ENCODE data around the gene THBS4.

Gene THBS4

DNA sequence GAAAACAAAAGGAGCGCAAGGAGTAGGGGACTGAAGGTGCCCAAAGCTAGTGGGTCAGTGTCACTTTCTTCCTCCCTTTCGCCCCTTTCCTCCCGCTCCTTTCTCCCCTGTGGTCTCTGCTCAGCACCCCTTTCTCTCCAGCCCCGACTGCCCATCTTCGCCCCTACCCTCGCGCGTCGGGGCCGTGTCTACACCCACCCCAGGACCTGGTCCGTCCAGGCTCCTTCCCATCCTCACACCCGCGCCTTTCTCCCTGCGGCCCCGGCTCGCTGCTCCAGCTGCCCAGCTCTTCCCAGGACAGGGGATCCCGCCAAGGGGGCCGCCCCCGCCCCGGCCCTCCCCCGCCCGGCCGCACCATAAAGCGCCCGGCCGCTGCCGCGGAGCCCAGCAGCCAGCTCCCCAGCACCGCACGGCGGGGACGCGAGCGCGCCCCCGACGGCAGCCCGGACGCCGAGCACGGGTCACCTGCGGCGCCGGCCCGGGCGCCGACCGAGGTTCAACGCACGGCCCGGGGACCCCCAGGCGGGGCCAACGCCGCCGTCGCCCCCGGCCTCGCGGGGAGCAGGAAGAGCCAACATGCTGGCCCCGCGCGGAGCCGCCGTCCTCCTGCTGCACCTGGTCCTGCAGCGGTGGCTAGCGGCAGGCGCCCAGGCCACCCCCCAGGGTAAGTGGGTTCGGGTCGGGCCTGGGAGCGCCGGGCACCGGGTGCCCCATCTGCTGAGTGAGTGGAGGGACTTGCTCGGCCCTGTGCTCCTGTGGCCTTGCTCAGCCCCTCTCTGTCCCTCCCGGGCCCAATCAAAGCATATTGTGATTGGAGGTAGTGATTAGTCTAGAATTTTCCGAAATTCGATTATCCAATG is at the start of gene THBS4:
TSS of gene THBS4 (plus strand) at position 387 of the 860 bp plus-strand sequence. CDS start at position 577, 190 bp downstream.
- DNase-seq = no peak

DNA sequence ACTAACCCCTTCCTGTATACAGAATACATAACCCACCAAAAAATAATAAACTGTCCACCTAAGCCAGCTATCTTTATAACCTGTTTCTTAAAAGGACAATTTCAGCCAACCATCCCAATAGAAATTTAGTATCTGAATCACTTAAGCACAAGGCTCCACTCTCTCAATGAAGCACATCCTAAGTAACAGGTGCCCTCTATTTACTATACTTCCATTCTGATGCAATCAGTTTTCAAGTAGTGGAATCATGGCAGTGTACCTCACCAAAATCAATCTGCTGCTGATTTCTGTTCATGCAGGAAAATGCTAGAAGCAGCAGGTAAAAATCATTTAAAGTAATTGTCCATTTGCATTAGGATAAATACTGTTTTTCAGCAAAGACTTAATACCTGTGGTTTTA is 48.9 kb upstream of the THBS4 start:
- DNase-seq = no peak

DNA sequence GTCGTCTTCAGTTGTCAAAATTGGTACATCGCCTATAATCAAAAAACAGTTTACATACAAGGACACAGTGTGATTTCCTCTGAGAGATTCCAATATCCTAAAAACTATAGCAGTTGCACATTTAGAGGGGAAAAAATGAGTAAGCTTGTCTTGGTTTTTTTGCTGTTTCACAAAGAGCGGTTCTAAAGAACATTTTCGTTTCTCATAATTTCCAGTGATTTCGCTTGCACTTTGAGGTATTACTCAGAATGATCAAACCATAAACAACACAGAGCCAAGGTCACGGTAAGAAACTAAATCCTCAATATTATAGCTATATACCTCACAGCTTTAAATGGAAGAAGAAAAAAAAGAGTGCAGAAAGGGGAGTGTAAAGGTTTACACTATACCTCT is 44.9 kb upstream of the THBS4 start:
- DNase-seq = no peak

DNA sequence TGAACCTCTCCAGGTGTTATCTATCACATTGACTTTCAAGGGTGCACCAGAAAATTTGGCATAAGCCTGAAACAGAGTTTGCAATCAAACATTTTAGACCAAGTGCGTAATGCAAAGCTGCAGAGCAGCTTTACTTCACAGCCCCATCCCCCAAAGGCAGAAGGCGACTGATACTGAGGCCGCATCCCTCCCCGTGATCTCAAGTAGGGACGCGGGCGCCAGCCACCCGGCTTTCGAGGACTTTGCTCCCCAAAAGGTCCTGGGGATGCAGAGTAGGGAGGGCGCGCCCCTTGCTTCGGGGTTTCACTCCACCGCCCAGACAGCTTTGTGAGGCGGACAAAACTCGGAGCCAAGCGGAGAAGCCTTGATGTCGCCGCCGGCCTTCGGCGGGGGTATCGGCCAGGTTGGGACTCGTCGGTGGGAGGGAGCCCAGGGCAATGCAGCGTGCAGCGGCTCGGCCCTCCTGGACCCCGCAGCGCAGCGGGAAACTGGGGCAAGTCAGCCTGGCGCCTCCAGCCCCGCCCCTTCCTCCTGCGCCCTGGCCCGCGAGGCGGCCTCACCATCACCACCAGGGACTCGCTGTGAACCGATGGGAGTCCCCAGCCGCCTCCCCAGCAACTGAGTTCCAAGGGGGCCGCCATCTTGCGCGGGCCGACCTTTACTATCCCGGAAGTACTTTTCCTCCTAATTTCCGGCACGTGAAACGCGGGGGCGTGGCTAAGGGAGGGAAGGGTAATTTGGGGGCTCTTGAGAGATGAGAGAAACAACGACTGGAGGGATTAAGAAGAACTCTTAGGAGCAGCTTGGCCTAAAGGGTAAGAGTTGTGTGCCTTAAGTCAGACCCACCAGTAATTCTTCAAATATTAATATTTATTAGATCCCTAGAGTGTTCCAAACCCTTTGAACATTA is 44.3 kb upstream of the THBS4 start, which contains the start of gene MTX3:
TSS of gene MTX3 (minus strand) at position 665 of the 910 bp plus-strand sequence. CDS start at position 641, 24 bp downstream.
- peak; percentile 92 for DNase-seq

DNA sequence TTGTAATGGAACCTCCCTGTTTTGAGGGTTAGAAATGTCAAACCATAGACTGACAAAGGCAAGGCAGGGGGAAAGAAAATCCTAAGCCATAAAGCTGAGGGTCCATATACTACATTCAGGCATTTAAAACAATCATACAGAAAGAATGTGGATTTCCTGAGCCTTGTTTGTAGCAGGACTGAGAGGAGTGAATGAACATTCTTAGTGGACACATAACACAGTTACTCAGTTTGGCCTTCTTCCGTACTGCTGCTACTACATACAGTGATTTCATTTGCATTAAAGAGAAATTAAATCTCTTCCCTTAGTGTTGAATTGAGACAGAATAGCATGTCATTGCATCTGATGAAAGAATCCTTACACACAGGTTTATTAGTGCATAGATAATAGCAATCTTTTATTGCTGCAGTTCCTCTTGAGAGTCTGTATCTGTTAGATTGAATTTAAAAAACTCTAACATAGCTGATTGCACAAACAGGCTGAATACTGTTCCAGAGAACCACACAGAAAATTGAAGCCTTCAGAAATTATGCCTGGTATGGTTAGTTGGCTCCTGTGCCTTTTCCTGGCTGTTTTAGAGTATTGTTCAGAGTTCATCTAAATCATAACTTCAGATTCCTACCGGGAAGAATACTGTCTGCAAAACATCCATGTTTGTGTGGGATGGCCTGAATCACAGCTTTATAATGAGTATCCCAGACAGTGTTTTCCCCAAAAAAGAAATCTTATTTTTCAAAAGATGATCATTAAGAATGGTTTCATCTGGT is 42.1 kb upstream of the THBS4 start:
- no peak for DNase-seq

DNA sequence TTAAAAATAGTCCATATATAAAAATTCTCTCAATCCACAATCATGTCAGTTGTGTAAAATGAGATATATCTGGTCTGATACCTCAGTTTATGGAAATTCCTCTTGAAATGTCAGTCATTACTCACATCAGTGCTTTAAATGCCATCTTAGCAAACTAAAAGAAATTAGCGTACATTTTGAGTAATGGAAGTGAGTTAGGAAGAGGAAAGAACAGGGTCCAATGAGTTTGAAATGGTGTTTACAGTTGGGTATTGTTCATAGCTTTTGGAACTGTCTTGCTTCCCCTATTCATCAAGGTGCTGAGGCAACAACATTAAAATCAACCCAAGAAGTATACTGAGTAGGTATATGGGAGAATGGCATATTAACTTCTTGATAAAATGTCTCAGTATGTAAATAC is 35.4 kb upstream of the THBS4 start:
- DNase-seq = no peak

DNA sequence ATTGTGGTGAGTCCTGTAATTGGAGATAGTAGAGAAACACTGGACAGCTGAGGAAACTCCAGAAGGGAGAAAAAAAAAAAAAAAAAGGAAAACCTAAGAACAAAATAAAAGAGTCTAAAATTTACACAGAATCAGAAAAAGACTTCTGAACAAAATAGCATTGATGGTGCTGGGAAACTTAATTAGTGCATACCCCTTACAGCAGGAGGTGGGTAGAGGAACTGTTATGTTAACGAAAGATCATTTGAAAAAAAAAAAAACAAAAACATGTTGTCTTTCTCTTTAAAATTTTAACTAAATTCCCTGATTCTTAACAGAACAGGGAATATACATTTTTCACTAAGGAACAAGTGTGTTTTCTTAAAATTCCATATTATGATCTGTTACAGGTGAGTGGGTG is 32.5 kb upstream of the THBS4 start:
- DNase-seq = no peak

DNA sequence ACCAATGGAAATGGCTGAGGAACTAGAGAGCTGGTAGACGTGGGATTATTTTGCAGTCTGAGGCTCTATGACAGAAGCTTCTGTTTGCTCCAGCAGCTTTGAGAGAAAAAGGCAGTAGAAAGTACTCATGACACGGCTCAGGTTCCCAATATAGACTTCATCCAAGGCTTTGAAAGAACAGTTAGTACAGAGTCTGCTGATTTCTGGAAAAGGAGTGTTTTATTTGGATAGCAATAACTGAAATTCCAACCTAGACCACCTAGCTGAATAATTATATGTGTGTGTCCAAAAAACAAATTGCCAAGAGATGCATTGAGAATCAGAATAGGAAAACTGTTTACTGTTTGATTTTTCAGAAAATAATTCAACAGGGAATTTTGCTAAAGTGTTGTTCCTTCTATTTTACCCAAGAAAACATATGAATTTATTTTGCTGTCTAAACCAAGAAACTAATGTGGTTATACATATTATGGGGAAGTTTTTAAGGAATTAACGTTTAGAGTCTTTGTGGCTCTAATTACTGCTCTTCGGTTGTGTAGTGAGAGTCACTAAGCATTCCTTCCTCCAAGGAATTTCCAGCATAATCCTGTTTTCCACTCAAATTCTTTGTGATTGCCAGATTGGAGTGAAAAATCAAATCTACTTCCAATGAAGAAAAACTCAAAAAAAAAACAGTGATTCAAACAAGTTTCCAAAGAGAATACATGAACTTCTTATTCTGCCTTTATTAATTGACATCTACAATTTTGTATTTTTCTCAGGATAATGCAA is 26.0 kb upstream of the THBS4 start:
- DNase-seq = no peak

DNA sequence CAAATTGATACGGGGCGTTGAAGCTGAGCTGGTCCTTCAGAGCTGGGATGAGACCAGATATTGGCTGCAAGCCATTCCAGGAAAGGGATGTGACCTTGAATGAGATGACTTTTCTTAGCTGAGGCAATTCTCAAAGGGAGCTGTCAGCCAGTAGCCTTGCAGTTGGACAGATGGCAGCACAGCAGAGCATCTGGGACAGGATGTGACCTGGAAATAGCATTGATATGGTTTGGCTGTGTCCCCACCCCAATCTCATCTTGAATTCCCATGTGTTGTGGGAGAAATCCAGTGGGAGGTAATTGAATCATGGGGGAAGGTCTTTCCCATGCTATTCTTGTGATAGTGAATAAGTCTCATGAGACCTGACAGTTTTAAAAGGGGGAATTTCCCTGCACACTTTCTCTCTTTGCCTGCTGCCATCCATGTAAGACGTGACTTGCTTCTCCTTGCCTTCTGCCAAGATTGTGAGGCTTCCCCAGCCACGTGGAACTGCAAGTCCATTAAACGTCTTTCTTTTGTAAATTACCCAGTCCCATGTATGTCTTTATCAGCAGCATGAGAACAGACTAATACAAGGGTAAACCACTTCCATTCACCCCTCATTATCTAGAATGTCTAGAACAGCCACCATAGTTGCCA is 24.3 kb upstream of the THBS4 start:
- DNase-seq = no peak

DNA sequence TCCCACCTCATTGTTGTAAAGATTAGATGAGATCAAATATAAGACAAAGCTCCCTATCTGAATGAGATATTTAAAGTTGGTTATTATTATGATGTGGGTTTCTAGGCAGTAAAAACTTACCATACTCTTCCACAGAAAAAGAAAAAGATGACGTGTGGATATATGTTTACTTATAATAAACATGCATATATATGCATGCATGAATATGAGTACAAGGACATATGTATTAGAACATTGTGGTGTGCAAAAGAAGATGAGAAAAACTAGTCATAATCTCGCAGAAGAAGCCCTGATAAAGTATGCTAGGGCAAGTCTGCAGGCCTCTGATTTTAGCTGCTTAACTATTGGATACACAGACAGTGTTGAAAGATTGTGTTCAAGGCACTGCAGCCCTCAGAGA is 10.1 kb upstream of the THBS4 start:
- DNase-seq = no peak

DNA sequence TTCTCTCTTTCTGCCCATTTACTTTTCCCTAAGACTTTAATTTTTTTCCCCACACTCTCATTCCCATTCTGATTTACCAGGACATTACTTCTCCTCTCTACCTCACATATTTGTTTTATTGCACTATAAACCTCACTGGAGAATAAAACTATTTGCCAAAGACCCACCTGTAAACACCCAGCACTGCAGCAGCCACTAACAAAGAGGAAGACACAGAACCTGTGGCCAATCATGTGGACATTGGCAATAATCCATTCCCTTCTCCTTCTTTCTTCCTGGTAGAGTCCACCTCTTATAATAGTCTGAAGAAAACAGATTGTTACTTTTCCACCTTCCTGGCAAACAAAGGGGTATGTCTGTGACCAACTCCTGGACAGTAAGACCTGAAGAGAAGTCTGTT is 8.3 kb upstream of the THBS4 start:
- no peak for DNase-seq

DNA sequence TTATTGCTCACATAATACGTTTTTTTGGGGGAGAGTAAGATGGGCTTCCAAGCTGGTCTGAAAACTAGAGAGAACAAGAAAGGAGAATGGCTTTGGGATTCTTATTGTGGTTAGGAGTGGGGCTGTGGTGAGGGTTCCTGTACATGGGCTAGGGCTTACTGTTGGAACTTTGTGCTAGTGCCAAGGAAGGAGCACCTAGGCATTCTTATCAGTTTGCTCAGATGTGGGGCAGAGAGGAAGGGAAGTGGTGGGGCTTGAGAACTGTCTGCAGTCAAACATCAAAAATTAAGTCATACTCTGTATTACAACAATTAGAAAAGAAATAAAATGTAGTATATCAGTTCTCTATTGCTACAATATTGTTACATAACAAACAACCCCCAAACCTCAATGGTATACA is 4.0 kb upstream of the THBS4 start:
- DNase-seq = no peak

DNA sequence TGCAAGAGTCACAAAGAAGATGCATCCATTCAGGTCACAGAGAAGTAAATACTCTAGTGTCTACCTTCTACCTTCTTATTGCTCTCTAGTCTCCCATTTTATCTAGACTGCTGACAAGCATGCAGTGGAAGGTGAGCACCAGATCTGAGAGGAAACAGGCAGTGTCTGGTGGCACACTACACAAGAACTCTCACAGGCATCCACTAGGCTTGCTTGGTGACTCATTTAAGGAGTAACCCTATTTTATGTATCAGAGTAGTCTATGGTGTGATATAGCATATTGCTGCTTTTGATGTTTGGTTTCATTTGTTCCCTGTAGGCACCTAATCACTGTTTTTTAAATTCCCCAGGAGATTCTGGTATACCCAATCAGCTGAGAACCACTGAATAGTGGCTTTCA is 1.6 kb upstream of the THBS4 start:
- DNase-seq = no peak

DNA sequence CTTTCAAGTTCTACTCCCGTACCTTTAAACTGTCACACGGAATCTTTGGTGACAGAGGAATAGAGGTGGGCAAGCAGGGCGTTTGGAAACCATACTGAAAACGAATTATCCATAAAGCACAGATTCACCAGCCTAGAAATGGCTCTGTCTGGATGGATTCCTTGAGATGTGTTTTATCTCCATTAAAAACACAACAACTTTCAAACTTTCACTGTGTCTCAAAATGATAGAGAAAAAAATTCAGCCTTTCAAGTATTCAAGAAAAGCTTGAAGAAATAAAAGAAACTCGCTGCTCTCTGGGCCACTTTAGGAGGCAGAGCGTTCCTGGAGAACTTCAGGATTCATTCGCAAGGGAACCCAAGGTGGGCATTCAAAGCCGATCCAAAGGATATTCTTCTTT is 589 bp upstream of the THBS4 start:
- no peak for DNase-seq

DNA sequence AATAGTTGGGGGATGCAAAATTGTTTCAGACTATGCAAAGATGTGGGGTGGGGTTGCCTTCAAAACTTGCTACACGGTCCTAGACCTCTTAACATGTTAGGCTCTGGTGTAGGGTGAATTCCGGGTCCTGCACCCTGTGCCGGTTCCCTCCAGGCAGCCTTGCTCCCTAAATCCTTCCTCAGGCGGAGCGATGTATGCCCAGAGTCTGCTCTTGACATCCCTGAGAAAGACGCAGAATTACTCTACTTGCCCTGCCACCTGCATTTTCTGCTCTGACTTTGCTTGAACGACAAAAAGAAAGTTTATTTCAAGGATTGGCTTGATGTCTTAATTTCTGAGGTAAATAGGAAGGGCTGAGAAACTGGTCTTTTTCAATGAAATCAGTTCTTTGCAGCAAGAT is 691 bp downstream of the THBS4 start:
- no peak for DNase-seq

DNA sequence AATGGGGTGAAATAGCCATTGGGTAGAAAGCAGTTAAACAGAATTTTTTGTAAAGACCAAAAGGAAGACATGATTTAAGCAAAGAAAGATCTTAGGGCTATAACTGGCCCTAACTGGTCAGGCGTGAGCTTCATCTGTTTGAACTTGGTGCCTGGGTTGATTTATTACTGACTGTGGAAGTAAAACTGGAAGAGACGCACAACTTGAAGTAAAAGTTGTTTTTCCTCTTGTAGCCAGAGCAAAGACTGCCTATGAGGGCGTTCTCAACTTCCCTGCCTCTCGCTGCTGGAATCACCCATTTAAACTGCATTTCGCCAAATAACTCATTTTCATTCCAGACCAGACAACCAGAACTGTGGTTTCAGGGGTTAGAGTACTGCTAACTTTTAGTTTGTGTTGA is 1.5 kb downstream of the THBS4 start:
- no peak for DNase-seq

DNA sequence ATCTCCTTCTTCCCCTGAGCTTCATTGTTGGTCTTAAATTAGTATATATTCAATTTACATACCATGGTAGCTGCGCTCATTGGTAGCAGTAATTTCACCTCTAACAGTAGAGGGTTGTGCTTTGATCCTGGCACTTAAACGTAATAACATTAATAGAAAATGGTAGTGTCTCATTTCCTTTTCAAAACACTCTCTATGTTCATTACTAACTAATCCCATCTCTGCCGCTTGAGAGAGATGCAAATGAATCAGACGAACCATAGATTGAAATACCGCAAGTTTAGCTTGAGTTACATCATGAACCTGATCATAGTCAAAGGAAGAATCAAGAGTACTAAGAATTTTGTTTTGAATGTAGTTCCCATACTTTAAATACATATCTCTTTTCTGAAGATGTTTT is 2.2 kb downstream of the THBS4 start:
- DNase-seq = no peak

DNA sequence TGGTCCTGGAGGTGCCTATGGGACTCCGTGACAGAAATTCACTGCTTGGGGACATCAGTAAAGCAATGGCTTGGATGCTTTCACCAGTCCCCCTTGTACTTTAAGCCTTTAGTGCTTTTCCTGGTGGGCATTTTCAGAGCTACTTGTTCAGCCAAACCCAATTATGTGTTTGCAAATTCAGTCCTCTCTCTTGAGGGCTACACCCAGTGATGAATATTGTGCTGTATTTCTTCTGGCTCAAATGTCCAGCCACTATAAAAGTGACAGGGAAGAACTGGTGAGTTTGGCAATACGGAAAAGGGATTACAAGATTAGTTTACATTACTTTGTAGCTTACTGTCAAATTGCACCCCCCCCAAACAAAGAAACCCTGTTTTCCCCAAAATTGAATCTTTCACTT is 4.5 kb downstream of the THBS4 start:
- no peak for DNase-seq

DNA sequence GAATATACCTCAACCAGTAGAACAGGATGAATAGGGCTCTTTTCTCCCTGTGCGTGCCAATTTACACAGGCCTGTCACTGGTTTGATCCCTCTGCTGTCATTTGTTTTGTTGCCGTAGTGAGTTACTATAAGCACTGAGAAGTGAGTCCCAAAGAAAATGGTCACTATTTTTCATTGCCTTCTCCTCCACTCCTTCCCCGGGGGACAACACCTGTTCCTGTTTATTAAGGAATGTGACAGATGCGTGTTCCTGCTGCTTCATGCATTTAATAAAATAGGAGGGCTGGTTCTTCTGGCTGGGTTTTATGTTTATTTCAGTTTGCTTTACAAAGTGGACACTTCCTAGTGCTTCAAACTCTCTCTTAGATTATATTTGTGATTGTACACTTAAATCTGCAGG is 6.4 kb downstream of the THBS4 start:
- DNase-seq = no peak

DNA sequence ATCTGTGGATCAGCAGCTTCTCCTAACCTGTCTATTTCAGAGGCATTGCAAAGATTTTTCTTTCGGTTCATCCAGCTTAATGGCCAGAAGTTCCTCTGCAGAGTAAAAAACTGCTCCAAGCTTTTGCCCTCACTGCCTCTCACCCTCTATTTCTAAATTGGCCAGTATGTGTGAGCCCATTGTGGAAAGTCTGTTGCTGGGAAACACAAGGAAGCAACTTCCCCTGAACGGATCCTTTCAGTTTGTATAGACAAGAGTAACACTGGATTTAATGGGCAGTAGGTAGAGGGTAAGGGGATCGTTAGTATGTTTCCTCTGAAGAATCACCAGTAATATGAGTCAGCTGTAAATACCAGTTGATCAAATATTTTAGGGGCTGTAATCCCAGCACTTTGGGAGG is 7.2 kb downstream of the THBS4 start:
- DNase-seq = no peak

DNA sequence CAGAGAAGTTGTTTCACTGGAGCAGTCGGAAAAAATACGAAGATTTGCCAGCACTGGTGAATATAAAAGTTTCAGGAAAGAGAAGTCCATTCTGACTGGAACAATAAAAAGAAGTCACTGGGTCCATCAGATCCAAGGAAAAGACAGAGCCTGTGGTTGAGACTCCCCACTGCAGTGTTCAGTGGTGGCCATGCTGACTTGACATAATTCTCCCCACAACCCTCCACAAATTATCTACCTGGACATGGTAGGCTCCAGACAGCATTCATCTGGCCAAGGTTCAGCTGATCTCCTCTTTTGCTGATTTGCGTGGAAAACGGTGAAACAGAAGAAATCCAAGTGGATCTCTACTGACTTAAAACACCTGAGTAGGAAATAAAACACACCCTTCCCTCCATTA is 8.0 kb downstream of the THBS4 start:
- DNase-seq = no peak
